NCI-H128 (cell line): Measurements from ENCODE around the gene SUPT5H.
"Not testable (repeated sequence)": the region's sequence is repeated elsewhere in the genome, so short reads cannot be mapped to it uniquely, and the experiment has no call there.

Source experiments
- DNase-seq: peaks from one replicate; lab custom pipeline; 2025; ENCODE audit not compliant: unreplicated experiment; lab: John Stamatoyannopoulos, UW

SUPT5H gene

GRCh38 chr19:39465956-39466747 is 20.8 kb downstream of the SUPT5H start:
- no peak for DNase-seq

DNA sequence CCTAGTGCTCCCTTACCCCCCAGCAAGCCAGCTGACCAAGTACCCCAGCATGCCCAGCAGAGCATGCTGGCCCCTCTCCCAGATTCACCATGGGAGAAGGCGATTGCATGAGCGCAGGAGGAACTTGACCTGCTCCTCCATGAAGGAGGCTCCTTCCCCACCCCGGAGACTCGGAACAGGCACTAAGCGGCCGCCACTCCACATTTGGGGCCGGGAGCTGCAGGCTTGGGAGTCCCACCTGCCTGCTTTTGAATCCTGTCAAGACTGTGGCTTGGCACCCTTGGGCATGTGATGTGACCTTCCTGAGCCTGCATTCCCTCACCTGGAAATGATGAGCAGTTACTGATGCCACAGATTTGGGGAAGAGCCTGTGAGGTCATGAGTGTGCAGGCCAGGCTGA is 22.6 kb downstream of the SUPT5H start:
- no peak for DNase-seq

DNA sequence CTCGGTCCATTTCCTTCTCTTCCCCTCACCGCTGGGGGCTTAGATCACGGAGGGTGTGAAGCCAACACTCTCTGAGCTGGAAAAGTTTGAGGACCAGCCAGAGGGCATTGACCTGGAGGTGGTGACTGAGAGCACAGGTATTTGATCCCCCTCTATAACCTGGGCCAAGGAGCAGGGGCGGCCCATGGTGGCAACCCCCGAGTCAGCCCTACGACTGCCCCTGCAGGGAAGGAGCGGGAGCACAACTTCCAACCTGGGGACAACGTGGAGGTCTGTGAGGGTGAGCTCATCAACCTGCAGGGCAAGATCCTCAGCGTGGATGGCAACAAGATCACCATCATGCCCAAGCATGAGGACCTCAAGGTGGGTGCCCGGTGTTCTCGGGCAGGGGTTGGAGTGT is 23.7 kb downstream of the SUPT5H start:
- DNase-seq = no peak

GRCh38 chr19:39469567-39469966 is 24.2 kb downstream of the SUPT5H start:
- no peak for DNase-seq

- no peak for DNase-seq
Measured at GRCh38 chr19:39470724-39471339, 25.4 kb downstream of the SUPT5H start.

- no peak for DNase-seq
Measured at GRCh38 chr19:39471756-39472536, 26.6 kb downstream of the SUPT5H start.

DNA sequence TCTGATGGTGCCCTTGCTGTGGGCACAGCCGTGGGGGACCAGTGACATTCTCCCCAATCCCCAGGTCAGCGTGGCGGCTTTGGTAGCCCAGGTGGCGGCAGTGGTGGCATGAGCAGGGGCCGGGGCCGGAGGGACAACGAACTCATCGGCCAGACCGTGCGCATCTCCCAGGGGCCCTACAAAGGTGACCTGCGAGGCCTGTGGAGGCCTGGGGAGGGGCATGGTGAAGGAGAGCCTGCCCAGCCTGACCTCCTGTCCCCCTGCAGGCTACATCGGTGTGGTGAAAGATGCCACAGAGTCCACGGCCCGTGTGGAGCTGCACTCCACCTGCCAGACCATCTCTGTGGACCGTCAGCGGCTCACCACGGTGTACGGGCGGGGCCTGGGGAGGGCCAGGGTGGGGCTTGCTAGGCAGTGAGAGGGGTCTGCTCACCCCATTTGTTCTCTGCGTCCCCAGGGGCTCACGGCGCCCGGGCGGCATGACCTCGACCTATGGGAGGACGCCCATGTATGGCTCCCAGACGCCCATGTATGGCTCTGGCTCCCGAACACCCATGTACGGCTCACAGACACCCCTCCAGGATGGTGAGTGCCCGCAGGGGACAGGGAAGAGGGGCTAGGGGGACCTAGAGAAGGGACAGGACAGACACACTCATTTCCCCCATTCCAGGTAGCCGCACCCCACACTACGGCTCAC is 27.5 kb downstream of the SUPT5H start:
- DNase-seq = no peak

GRCh38 chr19:39473443-39473960 is 28.1 kb downstream of the SUPT5H start:
- no peak for DNase-seq

DNA sequence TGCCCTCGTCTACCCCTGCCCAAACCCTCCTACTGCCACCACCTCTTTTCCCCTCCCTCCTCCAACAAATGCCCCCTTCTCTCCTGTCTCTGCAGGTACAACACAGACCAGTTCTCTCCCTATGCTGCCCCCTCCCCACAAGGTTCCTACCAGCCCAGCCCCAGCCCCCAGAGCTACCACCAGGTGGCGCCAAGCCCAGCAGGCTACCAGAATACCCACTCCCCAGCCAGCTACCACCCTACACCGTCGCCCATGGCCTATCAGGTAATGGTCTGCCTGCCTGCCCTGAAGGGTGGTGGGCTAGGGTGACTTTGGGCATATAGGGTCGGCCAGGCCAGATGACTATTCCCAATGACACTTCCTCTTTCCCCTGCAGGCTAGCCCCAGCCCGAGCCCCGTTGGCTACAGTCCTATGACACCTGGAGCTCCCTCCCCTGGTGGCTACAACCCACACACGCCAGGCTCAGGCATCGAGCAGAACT is 28.8 kb downstream of the SUPT5H start:
- peak; percentile 7 for DNase-seq

- no peak for DNase-seq
Measured at GRCh38 chr19:39475748-39476147, 30.4 kb downstream of the SUPT5H start.

GRCh38 chr19:39479319-39479801 is 34.0 kb downstream of the SUPT5H start:
- not testable (repeated sequence) for DNase-seq

GRCh38 chr19:39479916-39480315 is 34.5 kb downstream of the SUPT5H start:
- DNase-seq = no peak

DNA sequence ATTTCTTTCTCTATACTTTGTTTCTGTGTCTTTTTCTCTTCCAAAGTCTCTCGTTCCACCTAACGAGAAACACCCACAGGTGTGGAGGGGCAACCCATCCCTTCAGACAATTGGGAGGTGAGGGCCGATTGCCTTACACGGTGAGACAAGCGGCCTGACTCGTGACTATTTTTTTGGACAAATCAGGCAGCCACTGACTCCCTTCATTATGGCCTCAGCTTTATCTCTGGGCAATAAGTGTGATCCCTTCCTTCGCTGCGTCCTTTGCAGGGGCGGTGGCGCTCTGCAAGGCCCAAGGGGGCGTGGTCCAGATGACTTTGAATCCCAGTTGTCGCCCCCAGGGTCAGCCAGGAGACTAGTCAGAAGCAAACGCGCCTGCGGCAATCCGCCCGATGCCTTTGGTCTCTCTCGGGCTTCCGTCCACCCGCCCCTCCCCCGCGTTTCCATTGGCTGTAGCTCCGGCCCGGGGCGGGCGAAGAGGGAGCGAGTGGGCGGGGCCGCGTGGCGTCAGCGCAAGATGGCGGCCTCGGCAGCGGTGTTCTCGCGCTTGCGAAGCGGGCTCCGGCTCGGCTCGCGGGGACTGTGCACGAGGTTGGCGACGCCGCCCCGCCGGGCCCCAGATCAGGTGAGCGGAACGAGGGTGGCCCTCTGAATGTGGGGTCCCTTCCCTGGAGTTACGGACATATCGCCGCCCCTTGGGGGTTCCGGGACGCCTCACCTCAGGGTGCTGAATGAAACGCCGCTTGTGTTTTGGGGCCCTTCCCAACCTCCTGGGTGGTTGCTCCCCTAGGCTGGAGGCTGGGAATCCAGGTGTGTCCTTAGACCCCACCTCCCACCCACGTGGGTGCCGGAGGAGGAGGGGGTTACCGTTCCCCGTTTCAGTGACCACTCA is 35.2 kb downstream of the SUPT5H start, which contains the start of gene TIMM50:
Gene TIMM50 (plus strand): TSS at position 502 of the 892 bp plus-strand sequence. CDS start 16 bp downstream, at position 518.
- DNase-seq = peak; percentile 92

- DNase-seq = no peak
Measured at GRCh38 chr19:39481229-39481545, 35.8 kb downstream of the SUPT5H start.

DNA sequence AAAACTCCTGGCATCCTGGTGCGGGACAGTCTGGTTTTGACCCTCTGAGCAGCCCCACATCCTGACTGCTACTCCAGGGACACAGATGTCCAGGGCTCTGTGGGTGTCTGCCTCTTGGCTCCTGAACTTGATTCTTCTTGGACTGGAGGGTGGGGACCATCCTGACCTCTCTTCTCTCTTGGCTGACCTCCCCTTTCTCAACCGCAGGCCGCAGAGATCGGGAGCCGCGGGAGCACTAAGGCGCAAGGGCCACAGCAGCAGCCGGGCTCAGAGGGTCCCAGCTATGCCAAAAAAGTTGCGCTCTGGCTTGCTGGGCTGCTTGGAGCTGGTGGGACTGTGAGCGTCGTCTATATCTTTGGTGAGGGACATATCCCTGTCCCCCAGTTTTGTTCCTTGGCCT is 36.3 kb downstream of the SUPT5H start:
- DNase-seq = no peak

DNA sequence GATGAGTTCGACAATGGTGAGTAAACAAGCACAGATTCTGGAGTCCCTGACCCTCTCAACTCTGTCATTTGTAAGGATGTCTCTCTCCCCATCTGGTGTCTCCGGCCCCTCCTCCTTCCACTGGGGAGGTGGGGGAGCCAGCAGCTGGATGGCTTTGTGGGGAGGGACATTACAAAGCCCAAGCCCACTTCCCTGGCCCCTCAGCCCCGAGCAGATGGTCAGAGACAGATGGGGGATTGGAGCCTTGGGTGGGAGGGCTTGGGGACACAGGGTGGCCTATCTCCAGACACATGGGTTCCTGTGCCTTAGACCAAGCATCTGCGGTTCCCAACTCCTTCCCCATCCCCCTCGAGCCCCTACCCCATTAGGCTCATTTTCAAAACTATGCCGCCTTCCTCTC is 37.8 kb downstream of the SUPT5H start:
- no peak for DNase-seq

GRCh38 chr19:39489756-39490155 is 44.4 kb downstream of the SUPT5H start:
- DNase-seq = no peak

DNA sequence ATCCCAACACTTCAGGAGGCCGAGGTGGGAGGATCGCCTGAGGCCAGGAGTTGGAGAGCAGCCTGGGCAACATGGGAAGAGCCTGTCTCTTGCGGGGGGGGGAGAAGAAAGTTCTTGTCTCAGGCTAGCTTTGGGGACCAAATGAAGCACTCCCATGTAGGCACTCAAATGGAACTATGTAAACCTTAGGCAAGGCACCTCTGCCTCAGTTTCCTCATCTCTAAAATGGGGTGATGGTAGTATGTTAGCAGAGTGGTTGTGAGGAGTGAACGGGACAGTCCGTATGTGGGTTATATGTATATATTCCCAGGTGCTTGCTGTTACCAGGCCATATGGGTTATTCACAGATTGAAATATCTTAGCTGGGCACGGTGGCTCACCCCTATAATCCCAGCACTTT is 46.8 kb downstream of the SUPT5H start:
- DNase-seq = no peak

DNA sequence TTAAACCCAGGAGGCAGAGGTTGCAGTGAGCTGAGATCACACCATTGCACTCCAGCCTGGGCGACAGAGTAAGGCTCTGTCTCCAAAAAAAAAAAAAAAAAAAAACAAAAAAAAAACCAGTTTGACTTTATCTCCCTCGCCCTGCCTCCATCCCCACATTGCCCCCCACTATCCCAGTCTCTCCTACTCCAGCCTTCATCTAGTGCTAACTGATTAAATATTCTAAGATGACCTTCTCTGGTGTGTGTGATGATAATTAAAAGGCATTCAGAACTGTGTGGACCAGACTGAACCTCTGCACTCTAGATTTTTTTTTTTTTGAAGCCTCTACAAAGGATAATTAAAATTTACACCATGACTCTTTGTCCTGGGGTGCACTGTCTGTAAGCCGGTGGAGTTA is 47.4 kb downstream of the SUPT5H start:
- DNase-seq = no peak

DNA sequence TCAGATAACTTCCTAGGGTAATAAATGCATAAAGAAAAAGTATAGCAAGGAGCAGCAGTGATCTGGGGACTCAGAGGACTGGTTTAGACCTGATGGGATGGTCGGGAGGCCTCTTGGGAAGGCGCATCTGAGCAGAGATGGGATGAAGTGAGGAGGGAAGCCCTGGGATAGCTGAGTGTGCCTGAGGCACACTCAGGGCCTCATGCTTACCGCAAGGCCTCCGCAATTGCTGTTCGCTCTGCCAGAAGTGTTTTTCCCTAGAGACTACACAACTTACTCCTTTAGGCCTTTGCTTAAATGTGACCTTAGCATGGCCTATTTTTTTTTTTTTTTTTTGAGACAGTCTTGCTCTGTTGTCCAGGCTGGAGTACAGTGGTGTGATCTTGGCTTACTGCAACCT is 49.3 kb downstream of the SUPT5H start:
- DNase-seq = no peak
